Measurements from ENCODE around the gene SSR4.

SSR4 gene

GRCh38 chrX:153769158-153769864 lies 25.2 kb upstream of the SSR4 start:
- Histone ChIP-seq H3K4me1 (ENCODE audit: control insufficient read depth in 5 of 5, insufficient read depth in 5 of 5, low read length in 5 of 5) (peaks cover 0 to 28% (median 23%) of the 10 kb centered on the region in 5 donors), H3K27me3 (ENCODE audit: control insufficient read depth in 5 of 5, insufficient read depth in 4 of 5, low read length in 5 of 5) (peaks cover 0 to 35% (median 21%) of the 10 kb centered on the region in 5 donors), H3K9ac (ENCODE audit: low read length in 5 of 5) (no peak overlapping the region), H3K9me3 (ENCODE audit: control insufficient read depth in 5 of 5, low read length in 5 of 5) (no peaks in the 10 kb centered on the region), H3K4me3 (ENCODE audit: low read depth in 1 of 5, low read length in 5 of 5) (no peak overlapping the region), H3K27ac (ENCODE audit: low read depth, low read length) (no peak overlapping the region), H3K36me3 (ENCODE audit: control insufficient read depth in 5 of 5, insufficient read depth in 5 of 5, low read length in 5 of 5) (peaks cover 0 to 5% (median 0%) of the 10 kb centered on the region in 5 donors)

- no peak overlapping the region for H3K4me3 ChIP-seq (ENCODE audit: low read depth in 1 of 5, low read length in 5 of 5)
- H3K9ac ChIP-seq (ENCODE audit: low read length in 5 of 5): no peak overlapping the region
Measured at GRCh38 chrX:153769865-153770600, 24.4 kb upstream of the SSR4 start.

GRCh38 chrX:153770601-153771414 lies 23.7 kb upstream of the SSR4 start:
- H3K27ac ChIP-seq (ENCODE audit: low read depth, low read length): no peak overlapping the region

More at GRCh38 chrX:153769865-153770600, 24.4 kb upstream of the SSR4 start:
- H3K27ac ChIP-seq (ENCODE audit: low read depth, low read length): no peak overlapping the region
- no peaks in the 10 kb centered on the region for H3K9me3 ChIP-seq (ENCODE audit: control insufficient read depth in 5 of 5, low read length in 5 of 5)
- peaks cover 0 to 35% (median 15%) of the 10 kb centered on the region in 5 donors for H3K27me3 ChIP-seq (ENCODE audit: control insufficient read depth in 5 of 5, insufficient read depth in 4 of 5, low read length in 5 of 5)
- H3K36me3 ChIP-seq (ENCODE audit: control insufficient read depth in 5 of 5, insufficient read depth in 5 of 5, low read length in 5 of 5): peaks cover 0 to 5% (median 0%) of the 10 kb centered on the region in 5 donors
- H3K4me1 ChIP-seq (ENCODE audit: control insufficient read depth in 5 of 5, insufficient read depth in 5 of 5, low read length in 5 of 5): peaks cover 0 to 20% (median 16%) of the 10 kb centered on the region in 5 donors

DNA sequence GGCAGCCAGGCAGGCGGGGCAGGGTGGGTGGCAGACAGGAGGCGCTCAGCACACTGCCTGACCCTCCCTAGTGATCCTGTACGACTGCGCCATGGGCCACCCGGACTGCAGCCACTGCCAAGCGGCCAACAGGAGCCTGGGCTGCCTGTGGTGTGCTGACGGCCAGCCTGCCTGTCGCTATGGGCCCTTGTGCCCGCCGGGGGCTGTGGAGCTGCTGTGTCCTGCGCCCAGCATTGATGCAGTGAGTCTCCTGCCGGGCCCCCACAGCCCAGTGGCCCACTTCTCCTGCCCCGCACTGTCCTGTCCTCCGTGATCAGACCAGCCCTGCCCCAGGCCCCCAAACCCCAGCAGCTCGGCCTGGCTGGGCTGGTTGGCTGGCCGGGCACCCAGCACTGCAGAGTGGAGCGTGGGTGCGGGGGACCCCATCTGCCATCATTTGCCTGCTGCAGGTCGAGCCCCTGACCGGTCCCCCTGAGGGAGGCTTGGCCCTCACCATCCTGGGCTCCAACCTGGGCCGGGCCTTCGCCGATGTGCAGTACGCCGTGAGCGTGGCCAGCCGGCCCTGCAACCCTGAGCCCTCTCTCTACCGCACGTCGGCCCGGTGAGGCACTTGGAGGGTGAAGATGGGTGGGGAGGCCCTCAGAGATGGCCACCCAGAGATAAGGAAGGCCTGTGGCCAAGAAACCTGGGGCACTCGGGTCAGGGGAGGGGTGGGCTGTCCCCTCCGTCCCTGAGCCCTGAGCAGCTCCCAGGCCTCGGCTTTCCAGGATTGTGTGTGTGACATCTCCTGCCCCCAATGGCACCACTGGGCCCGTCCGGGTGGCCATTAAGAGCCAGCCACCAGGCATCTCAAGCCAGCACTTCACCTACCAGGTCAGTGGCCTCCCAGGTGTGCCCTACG lies 22.8 kb upstream of the SSR4 start:
- H3K9me3 ChIP-seq (ENCODE audit: control insufficient read depth in 5 of 5, low read length in 5 of 5): no peaks in the 10 kb centered on the region
- peaks cover 0 to 6% (median 0%) of the 10 kb centered on the region in 5 donors for H3K36me3 ChIP-seq (ENCODE audit: control insufficient read depth in 5 of 5, insufficient read depth in 5 of 5, low read length in 5 of 5)
- no peak overlapping the region for H3K27ac ChIP-seq (ENCODE audit: low read depth, low read length)
- H3K27me3 ChIP-seq (ENCODE audit: control insufficient read depth in 5 of 5, insufficient read depth in 4 of 5, low read length in 5 of 5): peaks cover 0 to 35% (median 10%) of the 10 kb centered on the region in 5 donors
- no peak overlapping the region for H3K9ac ChIP-seq (ENCODE audit: low read length in 5 of 5)
- peaks cover 0 to 4% (median 0%) of the 10 kb centered on the region in 5 donors for H3K4me1 ChIP-seq (ENCODE audit: control insufficient read depth in 5 of 5, insufficient read depth in 5 of 5, low read length in 5 of 5)
- no peak overlapping the region for H3K4me3 ChIP-seq (ENCODE audit: low read depth in 1 of 5, low read length in 5 of 5)

More at GRCh38 chrX:153770601-153771414, 23.7 kb upstream of the SSR4 start:
- no peak overlapping the region for H3K4me3 ChIP-seq (ENCODE audit: low read depth in 1 of 5, low read length in 5 of 5)
- H3K9me3 ChIP-seq (ENCODE audit: control insufficient read depth in 5 of 5, low read length in 5 of 5): no peaks in the 10 kb centered on the region
- peaks cover 0 to 6% (median 0%) of the 10 kb centered on the region in 5 donors for H3K36me3 ChIP-seq (ENCODE audit: control insufficient read depth in 5 of 5, insufficient read depth in 5 of 5, low read length in 5 of 5)
- no peak overlapping the region for H3K9ac ChIP-seq (ENCODE audit: low read length in 5 of 5)
- peaks cover 0 to 13% (median 8%) of the 10 kb centered on the region in 5 donors for H3K4me1 ChIP-seq (ENCODE audit: control insufficient read depth in 5 of 5, insufficient read depth in 5 of 5, low read length in 5 of 5)
- H3K27me3 ChIP-seq (ENCODE audit: control insufficient read depth in 5 of 5, insufficient read depth in 4 of 5, low read length in 5 of 5): peaks cover 0 to 35% (median 15%) of the 10 kb centered on the region in 5 donors

- no peak overlapping the region for H3K27ac ChIP-seq (ENCODE audit: low read depth, low read length)
- no peaks in the 10 kb centered on the region for H3K4me1 ChIP-seq (ENCODE audit: control insufficient read depth in 5 of 5, insufficient read depth in 5 of 5, low read length in 5 of 5)
- H3K9ac ChIP-seq (ENCODE audit: low read length in 5 of 5): no peak overlapping the region
- peaks cover 0 to 34% (median 13%) of the 10 kb centered on the region in 5 donors for H3K27me3 ChIP-seq (ENCODE audit: control insufficient read depth in 5 of 5, insufficient read depth in 4 of 5, low read length in 5 of 5)
- H3K9me3 ChIP-seq (ENCODE audit: control insufficient read depth in 5 of 5, low read length in 5 of 5): no peaks in the 10 kb centered on the region
- H3K4me3 ChIP-seq (ENCODE audit: low read depth in 1 of 5, low read length in 5 of 5): no peak overlapping the region
- peaks cover 0 to 6% (median 0%) of the 10 kb centered on the region in 5 donors for H3K36me3 ChIP-seq (ENCODE audit: control insufficient read depth in 5 of 5, insufficient read depth in 5 of 5, low read length in 5 of 5)
Measured at GRCh38 chrX:153772316-153773217, 21.9 kb upstream of the SSR4 start.

GRCh38 chrX:153773218-153773611 lies 21.3 kb upstream of the SSR4 start:
- Histone ChIP-seq H3K4me3 (ENCODE audit: low read depth in 1 of 5, low read length in 5 of 5) (no peak overlapping the region), H3K9me3 (ENCODE audit: control insufficient read depth in 5 of 5, low read length in 5 of 5) (no peaks in the 10 kb centered on the region), H3K4me1 (ENCODE audit: control insufficient read depth in 5 of 5, insufficient read depth in 5 of 5, low read length in 5 of 5) (no peaks in the 10 kb centered on the region), H3K27ac (ENCODE audit: low read depth, low read length) (no peak overlapping the region), H3K36me3 (ENCODE audit: control insufficient read depth in 5 of 5, insufficient read depth in 5 of 5, low read length in 5 of 5) (peaks cover 0 to 7% (median 0%) of the 10 kb centered on the region in 5 donors), H3K9ac (ENCODE audit: low read length in 5 of 5) (no peak overlapping the region), H3K27me3 (ENCODE audit: control insufficient read depth in 5 of 5, insufficient read depth in 4 of 5, low read length in 5 of 5) (peaks cover 0 to 30% (median 14%) of the 10 kb centered on the region in 5 donors)

- no peak overlapping the region for H3K27ac ChIP-seq (ENCODE audit: low read depth, low read length)
- H3K27me3 ChIP-seq (ENCODE audit: control insufficient read depth in 5 of 5, insufficient read depth in 4 of 5, low read length in 5 of 5): peaks cover 0 to 33% (median 14%) of the 10 kb centered on the region in 5 donors
- H3K4me1 ChIP-seq (ENCODE audit: control insufficient read depth in 5 of 5, insufficient read depth in 5 of 5, low read length in 5 of 5): no peaks in the 10 kb centered on the region
- H3K4me3 ChIP-seq (ENCODE audit: low read depth in 1 of 5, low read length in 5 of 5): no peak overlapping the region
- H3K9ac ChIP-seq (ENCODE audit: low read length in 5 of 5): no peak overlapping the region
- peaks cover 0 to 9% (median 0%) of the 10 kb centered on the region in 5 donors for H3K36me3 ChIP-seq (ENCODE audit: control insufficient read depth in 5 of 5, insufficient read depth in 5 of 5, low read length in 5 of 5)
- no peaks in the 10 kb centered on the region for H3K9me3 ChIP-seq (ENCODE audit: control insufficient read depth in 5 of 5, low read length in 5 of 5)
Measured at GRCh38 chrX:153773741-153774575, 20.5 kb upstream of the SSR4 start.

Data from subcutaneous abdominal adipose tissue (tissue), 5 donors.